PFSK-1 (cell line): ENCODE data around the gene ZEB2.

ENCODE experiments used
- FOXP2 ChIP-seq: optimal IDR thresholded peaks from 2 replicates; pipeline ENCODE3; 2011; ENCODE audit warnings: borderline replicate concordance, control low read depth, inconsistent platforms; ENCODE audit not compliant: insufficient read depth; ENCODE audit errors: extremely low read length, extremely low read depth
- POLR2AphosphoS5 ChIP-seq: IDR thresholded peaks from 2 replicates; pipeline ENCODE4 v1.6.1; 2012; ENCODE audit warnings: low read depth, mild to moderate bottlenecking, control low read depth, low read length, moderate library complexity
- SIN3A ChIP-seq: IDR thresholded peaks from 2 replicates; pipeline ENCODE4 v1.6.1; 2012; ENCODE audit warnings: mild to moderate bottlenecking, low read length, moderate library complexity, borderline replicate concordance; ENCODE audit not compliant: insufficient read depth
- TAF1 ChIP-seq: IDR thresholded peaks from 2 replicates; pipeline ENCODE4 v1.6.1; 2012; ENCODE audit warnings: low read length, control low read depth, borderline replicate concordance; ENCODE audit not compliant: insufficient read depth
- TF ChIP-seq, protein P1 (sequence below), 2 experiments: IDR thresholded peaks; 2 replicates each; pipeline versions ENCODE4 v1.6.1 to v1.8.0; 2011 to 2012; ENCODE audit warnings: low read depth in 2 of 2, low read length in 2 of 2, control low read depth in 1 of 2, inconsistent platforms in 1 of 2, mild to moderate bottlenecking in 1 of 2, moderate library complexity in 1 of 2; ENCODE audit not compliant: insufficient read depth in 1 of 2

DNA sequence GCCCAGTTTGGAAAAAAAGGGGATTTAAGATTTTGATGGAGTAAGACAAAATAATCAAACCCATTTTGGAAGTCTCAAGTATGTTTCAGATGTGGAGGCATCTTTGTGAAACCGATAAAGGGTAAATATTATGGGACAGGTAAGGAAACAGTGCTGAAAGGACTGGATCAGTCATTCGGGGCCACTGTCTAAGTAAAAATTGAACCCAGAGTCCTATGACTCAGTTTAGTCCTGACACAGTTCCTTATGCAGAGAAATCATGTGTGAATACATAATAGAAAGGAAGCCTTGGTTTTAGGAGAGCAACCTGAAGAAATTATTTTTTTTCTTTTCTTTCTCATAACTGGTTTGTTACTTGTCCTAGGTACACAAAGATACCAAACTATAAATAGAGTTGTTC lies 15.4 kb upstream of the ZEB2 start:
- TF ChIP-seq, protein P1, sequence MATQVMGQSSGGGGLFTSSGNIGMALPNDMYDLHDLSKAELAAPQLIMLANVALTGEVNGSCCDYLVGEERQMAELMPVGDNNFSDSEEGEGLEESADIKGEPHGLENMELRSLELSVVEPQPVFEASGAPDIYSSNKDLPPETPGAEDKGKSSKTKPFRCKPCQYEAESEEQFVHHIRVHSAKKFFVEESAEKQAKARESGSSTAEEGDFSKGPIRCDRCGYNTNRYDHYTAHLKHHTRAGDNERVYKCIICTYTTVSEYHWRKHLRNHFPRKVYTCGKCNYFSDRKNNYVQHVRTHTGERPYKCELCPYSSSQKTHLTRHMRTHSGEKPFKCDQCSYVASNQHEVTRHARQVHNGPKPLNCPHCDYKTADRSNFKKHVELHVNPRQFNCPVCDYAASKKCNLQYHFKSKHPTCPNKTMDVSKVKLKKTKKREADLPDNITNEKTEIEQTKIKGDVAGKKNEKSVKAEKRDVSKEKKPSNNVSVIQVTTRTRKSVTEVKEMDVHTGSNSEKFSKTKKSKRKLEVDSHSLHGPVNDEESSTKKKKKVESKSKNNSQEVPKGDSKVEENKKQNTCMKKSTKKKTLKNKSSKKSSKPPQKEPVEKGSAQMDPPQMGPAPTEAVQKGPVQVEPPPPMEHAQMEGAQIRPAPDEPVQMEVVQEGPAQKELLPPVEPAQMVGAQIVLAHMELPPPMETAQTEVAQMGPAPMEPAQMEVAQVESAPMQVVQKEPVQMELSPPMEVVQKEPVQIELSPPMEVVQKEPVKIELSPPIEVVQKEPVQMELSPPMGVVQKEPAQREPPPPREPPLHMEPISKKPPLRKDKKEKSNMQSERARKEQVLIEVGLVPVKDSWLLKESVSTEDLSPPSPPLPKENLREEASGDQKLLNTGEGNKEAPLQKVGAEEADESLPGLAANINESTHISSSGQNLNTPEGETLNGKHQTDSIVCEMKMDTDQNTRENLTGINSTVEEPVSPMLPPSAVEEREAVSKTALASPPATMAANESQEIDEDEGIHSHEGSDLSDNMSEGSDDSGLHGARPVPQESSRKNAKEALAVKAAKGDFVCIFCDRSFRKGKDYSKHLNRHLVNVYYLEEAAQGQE (IDR thresholded peaks at IDR 0.05; ENCODE audit: insufficient read depth in 1 of 2, low read depth in 2 of 2, low read length in 2 of 2): no peak
- TF ChIP-seq POLR2AphosphoS5: no peak
- TF ChIP-seq TAF1: no peak
- no peak for TF ChIP-seq SIN3A
- no peak for TF ChIP-seq FOXP2
